Mononuclear cell (primary cell): ENCODE data around the gene INSL3. TPM values are rescaled to one million over a fixed set of nuclear protein-coding genes. Genes with fewer than 3 reads are reported as not detected.

Source experiments
- total RNA-seq: library from RNA; depleted of rRNA; stranded (reverse); fragments of >200 nt; gene quantifications from one replicate; pipeline ENCODE4 v1.2.3, GENCODE V29; 2012

INSL3 gene
- total RNA-seq, 1 donor: 0.52 TPM

Other genes with a start within 250 kb of the INSL3 start
- under 0.01 TPM for gene UNC13A, start 133.2 kb downstream of the INSL3 start, total RNA-seq
- gene MAP1S, start 102.0 kb downstream of the INSL3 start, total RNA-seq: 18.8 TPM
- gene FCHO1, start 70.0 kb downstream of the INSL3 start, total RNA-seq: 24.1 TPM
- 0.10 TPM for gene B3GNT3, start 26.4 kb downstream of the INSL3 start, total RNA-seq
- 61.1 TPM for gene JAK3, start 26.5 kb upstream of the INSL3 start, total RNA-seq
- 1,903 TPM for gene RPL18A, start 38.4 kb upstream of the INSL3 start, total RNA-seq
- gene SLC5A5, start 50.4 kb upstream of the INSL3 start, total RNA-seq: 0.21 TPM
- gene CCDC124, start 111.5 kb upstream of the INSL3 start, total RNA-seq: 13.2 TPM
- gene KCNN1, start 145.6 kb upstream of the INSL3 start, total RNA-seq: under 0.01 TPM
- gene ARRDC2, start 186.7 kb upstream of the INSL3 start, total RNA-seq: 123 TPM